Heart left ventricle (tissue), 13 donors: ENCODE results near the gene MPPED1.

Source experiments
- POLR2A ChIP-seq, 2 donors: fragments of 450-650 bp; IDR thresholded peaks; one replicate each; pipeline ENCODE4 v1.6.1; 2017; ENCODE audit warnings: antibody characterized with exemption in 2 of 2, mild to moderate bottlenecking in 2 of 2, moderate library complexity in 2 of 2
- TF ChIP-seq, protein P1 (sequence below), 12 donors: fragments of 200-600 bp; sonication (generic) in 4 of 12; IDR thresholded peaks; one replicate each; pipeline versions ENCODE4 v1.5.0 to v1.8.0; 2018 to 2022; ENCODE audit warnings: antibody characterized with exemption in 12 of 12, mild to moderate bottlenecking in 5 of 12
- donor health status: ischemic (EF 13 %, LVEDD 7.1; RV severe dilation, severe dysfunction).
- donor health status: DM: no; HTN: yes; CAD: no.
- donor health status: DM: no; HTN: no; CAD: no.
- donor health status: ischemic (EF 25% LVEDD 6.9; RV normal size, moderate dysfunction).
- donor health status: ischemic (EF 25% LVEDD 5.7; RV mildly dilated, moderate dysfunction).
- donor health status: ischemic (EF 35%, LVEDD 5.7; RV mildly dilated, moderate dysfunction).
- donor health status: nonischemic (EF 11% LVEDD 7.7; RV severe dilation, severe dysfunction).
- donor health status: DM: yes; HTN: yes; CAD: no.
- donor health status: PGD.
- donor health status: ischemic (EF 29% LVEDD 5.4; RV normal size, mild dysfunction).
- donor health status: nonischemic (EF 23%, LVEDD 6.1; RV moderate dilation, normal function).

DNA sequence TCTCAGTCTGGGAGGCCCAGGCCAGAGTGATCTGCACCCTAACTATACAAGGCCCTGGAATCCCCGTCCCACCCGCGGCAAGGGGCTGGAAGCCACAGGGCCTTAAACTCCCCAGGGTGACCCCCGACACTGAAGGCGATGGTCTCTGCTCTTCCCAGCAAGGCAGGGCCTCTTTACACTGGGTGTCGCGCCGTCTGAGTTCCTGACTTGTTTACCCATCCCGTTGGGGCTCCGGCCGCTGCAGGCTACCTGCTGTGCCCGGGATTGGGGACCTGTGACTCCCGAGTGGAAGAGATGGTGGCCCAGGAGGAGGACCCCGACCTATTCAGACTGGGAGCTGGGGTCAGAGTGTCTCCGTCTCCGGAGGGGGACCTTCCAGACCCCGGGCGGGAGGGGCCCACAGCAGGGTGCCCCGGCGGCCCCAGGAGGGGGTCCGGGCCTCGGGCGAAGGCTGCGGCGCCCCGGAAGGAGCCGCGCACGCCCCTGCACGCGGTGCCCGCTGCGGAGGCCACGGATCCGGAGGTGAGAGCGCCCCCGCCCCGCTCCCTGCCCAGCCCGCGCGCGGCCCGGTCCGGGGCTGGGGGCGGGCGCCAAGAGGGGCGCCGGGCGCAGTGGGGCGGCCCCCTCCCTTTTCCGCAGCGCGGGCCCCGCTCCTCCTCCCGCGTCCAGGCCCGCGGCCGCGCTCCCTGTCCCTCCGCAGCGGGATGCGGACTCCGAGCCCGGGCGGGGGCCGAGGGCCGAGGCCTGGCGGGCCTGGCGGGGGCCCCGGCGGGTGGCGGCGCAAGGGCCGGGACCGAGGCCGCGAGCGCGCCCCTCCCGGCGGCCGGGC lies 560 bp upstream of the MPPED1 start:
- TF ChIP-seq, protein P1, sequence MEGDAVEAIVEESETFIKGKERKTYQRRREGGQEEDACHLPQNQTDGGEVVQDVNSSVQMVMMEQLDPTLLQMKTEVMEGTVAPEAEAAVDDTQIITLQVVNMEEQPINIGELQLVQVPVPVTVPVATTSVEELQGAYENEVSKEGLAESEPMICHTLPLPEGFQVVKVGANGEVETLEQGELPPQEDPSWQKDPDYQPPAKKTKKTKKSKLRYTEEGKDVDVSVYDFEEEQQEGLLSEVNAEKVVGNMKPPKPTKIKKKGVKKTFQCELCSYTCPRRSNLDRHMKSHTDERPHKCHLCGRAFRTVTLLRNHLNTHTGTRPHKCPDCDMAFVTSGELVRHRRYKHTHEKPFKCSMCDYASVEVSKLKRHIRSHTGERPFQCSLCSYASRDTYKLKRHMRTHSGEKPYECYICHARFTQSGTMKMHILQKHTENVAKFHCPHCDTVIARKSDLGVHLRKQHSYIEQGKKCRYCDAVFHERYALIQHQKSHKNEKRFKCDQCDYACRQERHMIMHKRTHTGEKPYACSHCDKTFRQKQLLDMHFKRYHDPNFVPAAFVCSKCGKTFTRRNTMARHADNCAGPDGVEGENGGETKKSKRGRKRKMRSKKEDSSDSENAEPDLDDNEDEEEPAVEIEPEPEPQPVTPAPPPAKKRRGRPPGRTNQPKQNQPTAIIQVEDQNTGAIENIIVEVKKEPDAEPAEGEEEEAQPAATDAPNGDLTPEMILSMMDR (IDR thresholded peaks at IDR 0.05): no peak
- TF ChIP-seq POLR2A (IDR thresholded peaks at IDR 0.05): no peak
